SJCRH30 (cell line): ENCODE results near the gene SULT1E1. TPM values are rescaled to one million over a fixed set of nuclear protein-coding genes. Genes with fewer than 3 reads are reported as not detected.

Experiments used
- DNase-seq, 2 experiments: peaks; one replicate each; pipeline ENCODE4 v3.0.0-alpha.2; 2015 to 2020
- H3K27ac ChIP-seq: fragments of 250-450 bp; sonication (Bioruptor Pico); 2 replicates; pipeline ENCODE4 v1.5.1; 2020; ENCODE audit warnings: mild to moderate bottlenecking, moderate library complexity
- H3K27me3 ChIP-seq: fragments of 250-450 bp; sonication (Bioruptor Pico); 2 replicates; pipeline ENCODE4 v1.5.1; 2020; ENCODE audit warnings: mild to moderate bottlenecking, moderate library complexity
- H3K36me3 ChIP-seq: fragments of 250-450 bp; sonication (Bioruptor Pico); 2 replicates; pipeline ENCODE4 v1.5.1; 2020; ENCODE audit warnings: mild to moderate bottlenecking, moderate library complexity
- H3K4me1 ChIP-seq: fragments of 250-450 bp; sonication (Bioruptor Pico); 2 replicates; pipeline ENCODE4 v1.5.1; 2020; ENCODE audit warnings: mild to moderate bottlenecking, moderate library complexity
- H3K4me3 ChIP-seq: fragments of 250-450 bp; sonication (Bioruptor Pico); 2 replicates; pipeline ENCODE4 v1.5.1; 2020; ENCODE audit warnings: mild to moderate bottlenecking, moderate library complexity
- H3K9me3 ChIP-seq: fragments of 250-450 bp; sonication (Bioruptor Pico); replicated peaks from 2 replicates; pipeline ENCODE4 v1.5.1; 2020; ENCODE audit warnings: mild to moderate bottlenecking, moderate library complexity
- total RNA-seq: library from RNA; depleted of rRNA; stranded (reverse); fragments of >200 nt; shearing (Covaris generic); gene quantifications from 2 replicates; pipeline ENCODE4 v1.2.3, GENCODE V29; 2014; rRNA removed

Gene SULT1E1
- total RNA-seq: not detected in 2 replicates

GRCh38 chr4:69860052-69860451 is at the start of gene SULT1E1:
TSS of gene SULT1E1 (minus strand) at chr4:69860145. CDS start at chr4:69857644, 2,501 bp downstream.
- no peak for DNase-seq
- no peak within 1 kb of the TSS for H3K4me3 ChIP-seq
- H3K9me3 ChIP-seq: no peaks in the 10 kb centered on the region
- peaks cover 3% of the 10 kb centered on the region; the same call in 1 of the 2 replicates for H3K4me1 ChIP-seq
- no peak within 1 kb of the TSS for H3K27ac ChIP-seq
- H3K36me3 ChIP-seq: no peaks in the 10 kb centered on the region
- H3K27me3 ChIP-seq: no peaks in the 10 kb centered on the region

GRCh38 chr4:69909195-69909594 is 49.2 kb upstream of the SULT1E1 start:
- H3K27me3 ChIP-seq: no peaks in the 10 kb centered on the region
- no peak overlapping the region for H3K27ac ChIP-seq
- H3K36me3 ChIP-seq: no peaks in the 10 kb centered on the region
- DNase-seq: no peak
- H3K4me3 ChIP-seq: no peak overlapping the region
- no peaks in the 10 kb centered on the region for H3K4me1 ChIP-seq
- H3K9me3 ChIP-seq: no peaks in the 10 kb centered on the region

GRCh38 chr4:69907151-69907550 is 47.2 kb upstream of the SULT1E1 start:
- Histone ChIP-seq H3K27me3 (no peaks in the 10 kb centered on the region), H3K9me3 (no peaks in the 10 kb centered on the region), H3K27ac (no peak overlapping the region), H3K4me3 (no peak overlapping the region), H3K36me3 (no peaks in the 10 kb centered on the region), H3K4me1 (no peaks in the 10 kb centered on the region)
- no peak for DNase-seq

GRCh38 chr4:69896530-69897116 is 36.7 kb upstream of the SULT1E1 start:
- Histone ChIP-seq H3K36me3 (no peaks in the 10 kb centered on the region), H3K27ac (no peak overlapping the region), H3K9me3 (no peaks in the 10 kb centered on the region), H3K27me3 (no peaks in the 10 kb centered on the region), H3K4me3 (no peak overlapping the region), H3K4me1 (no peaks in the 10 kb centered on the region)
- peak in 1 of 2 experiments; percentile 18 for DNase-seq

GRCh38 chr4:69894721-69895120 is 34.8 kb upstream of the SULT1E1 start:
- DNase-seq: no peak
- Histone ChIP-seq H3K27me3 (no peaks in the 10 kb centered on the region), H3K4me3 (no peak overlapping the region), H3K27ac (no peak overlapping the region), H3K36me3 (no peaks in the 10 kb centered on the region), H3K9me3 (no peaks in the 10 kb centered on the region), H3K4me1 (no peaks in the 10 kb centered on the region)

GRCh38 chr4:69894186-69894585 is 34.2 kb upstream of the SULT1E1 start:
- Histone ChIP-seq H3K27me3 (no peaks in the 10 kb centered on the region), H3K36me3 (no peaks in the 10 kb centered on the region), H3K27ac (no peak overlapping the region), H3K4me1 (no peaks in the 10 kb centered on the region), H3K9me3 (no peaks in the 10 kb centered on the region), H3K4me3 (no peak overlapping the region)
- DNase-seq: no peak

GRCh38 chr4:69888336-69888735 is 28.4 kb upstream of the SULT1E1 start:
- no peaks in the 10 kb centered on the region for H3K36me3 ChIP-seq
- H3K4me1 ChIP-seq: no peaks in the 10 kb centered on the region
- no peak overlapping the region for H3K4me3 ChIP-seq
- no peak overlapping the region for H3K27ac ChIP-seq
- no peak for DNase-seq
- H3K9me3 ChIP-seq: no peaks in the 10 kb centered on the region
- no peaks in the 10 kb centered on the region for H3K27me3 ChIP-seq

GRCh38 chr4:69882150-69882549 is 22.2 kb upstream of the SULT1E1 start:
- no peaks in the 10 kb centered on the region for H3K4me1 ChIP-seq
- H3K4me3 ChIP-seq: no peak overlapping the region

GRCh38 chr4:69881173-69881773 is 21.3 kb upstream of the SULT1E1 start:
- DNase-seq: peak; percentile 13 to 57
- no peaks in the 10 kb centered on the region for H3K9me3 ChIP-seq
- H3K27ac ChIP-seq: no peak overlapping the region

More at GRCh38 chr4:69882150-69882549, 22.2 kb upstream of the SULT1E1 start:
- H3K27me3 ChIP-seq: no peaks in the 10 kb centered on the region
- H3K9me3 ChIP-seq: no peaks in the 10 kb centered on the region
- DNase-seq: no peak
- no peak overlapping the region for H3K27ac ChIP-seq
- H3K36me3 ChIP-seq: no peaks in the 10 kb centered on the region

GRCh38 chr4:69878250-69878649 is 18.3 kb upstream of the SULT1E1 start:
- H3K36me3 ChIP-seq: no peaks in the 10 kb centered on the region
- no peak overlapping the region for H3K27ac ChIP-seq
- no peak for DNase-seq

More at GRCh38 chr4:69881173-69881773, 21.3 kb upstream of the SULT1E1 start:
- no peaks in the 10 kb centered on the region for H3K36me3 ChIP-seq
- H3K4me1 ChIP-seq: no peaks in the 10 kb centered on the region
- no peak overlapping the region for H3K4me3 ChIP-seq
- no peaks in the 10 kb centered on the region for H3K27me3 ChIP-seq

GRCh38 chr4:69877453-69877852 is 17.5 kb upstream of the SULT1E1 start:
- H3K36me3 ChIP-seq: no peaks in the 10 kb centered on the region
- H3K4me3 ChIP-seq: no peak overlapping the region
- no peaks in the 10 kb centered on the region for H3K27me3 ChIP-seq

More at GRCh38 chr4:69878250-69878649, 18.3 kb upstream of the SULT1E1 start:
- no peaks in the 10 kb centered on the region for H3K27me3 ChIP-seq
- no peaks in the 10 kb centered on the region for H3K4me1 ChIP-seq
- no peak overlapping the region for H3K4me3 ChIP-seq
- H3K9me3 ChIP-seq: no peaks in the 10 kb centered on the region

GRCh38 chr4:69876071-69876470 is 16.1 kb upstream of the SULT1E1 start:
- H3K27ac ChIP-seq: no peak overlapping the region
- no peaks in the 10 kb centered on the region for H3K4me1 ChIP-seq
- DNase-seq: no peak
- no peaks in the 10 kb centered on the region for H3K9me3 ChIP-seq
- H3K27me3 ChIP-seq: no peaks in the 10 kb centered on the region
- no peaks in the 10 kb centered on the region for H3K36me3 ChIP-seq
- H3K4me3 ChIP-seq: no peak overlapping the region

More at GRCh38 chr4:69877453-69877852, 17.5 kb upstream of the SULT1E1 start:
- no peaks in the 10 kb centered on the region for H3K9me3 ChIP-seq
- no peak for DNase-seq
- no peak overlapping the region for H3K27ac ChIP-seq
- no peaks in the 10 kb centered on the region for H3K4me1 ChIP-seq

GRCh38 chr4:69875576-69875975 is 15.6 kb upstream of the SULT1E1 start:
- DNase-seq: no peak
- Histone ChIP-seq H3K36me3 (no peaks in the 10 kb centered on the region), H3K4me3 (no peak overlapping the region), H3K27ac (no peak overlapping the region), H3K4me1 (no peaks in the 10 kb centered on the region), H3K27me3 (no peaks in the 10 kb centered on the region), H3K9me3 (no peaks in the 10 kb centered on the region)

GRCh38 chr4:69874507-69874906 is 14.6 kb upstream of the SULT1E1 start:
- no peaks in the 10 kb centered on the region for H3K9me3 ChIP-seq
- H3K36me3 ChIP-seq: no peaks in the 10 kb centered on the region
- no peak overlapping the region for H3K4me3 ChIP-seq
- H3K4me1 ChIP-seq: no peaks in the 10 kb centered on the region
- no peak for DNase-seq
- H3K27ac ChIP-seq: no peak overlapping the region
- H3K27me3 ChIP-seq: no peaks in the 10 kb centered on the region

- no peak overlapping the region for H3K27ac ChIP-seq
Measured at GRCh38 chr4:69861756-69862155, 1.8 kb upstream of the SULT1E1 start.

More at GRCh38 chr4:69861756-69862155, 1.8 kb upstream of the SULT1E1 start:
- Histone ChIP-seq H3K36me3 (no peaks in the 10 kb centered on the region), H3K9me3 (no peaks in the 10 kb centered on the region), H3K4me3 (no peak overlapping the region), H3K4me1 (peaks cover 3% of the 10 kb centered on the region; the same call in 1 of the 2 replicates), H3K27me3 (no peaks in the 10 kb centered on the region)
- no peak for DNase-seq
